CD4-positive, alpha-beta T cell treated with Interferon alpha-2 for 1 hour (primary cell): ENCODE data around the gene CFLAR.
"Not testable (repeated sequence)": the region's sequence is repeated elsewhere in the genome, so short reads cannot be mapped to it uniquely, and the experiment has no call there.

ENCODE experiments used
- DNase-seq, 2 donors: peaks; one replicate each; pipeline ENCODE4 v3.0.0-alpha.2; 2020 to 2022

Gene CFLAR

DNA sequence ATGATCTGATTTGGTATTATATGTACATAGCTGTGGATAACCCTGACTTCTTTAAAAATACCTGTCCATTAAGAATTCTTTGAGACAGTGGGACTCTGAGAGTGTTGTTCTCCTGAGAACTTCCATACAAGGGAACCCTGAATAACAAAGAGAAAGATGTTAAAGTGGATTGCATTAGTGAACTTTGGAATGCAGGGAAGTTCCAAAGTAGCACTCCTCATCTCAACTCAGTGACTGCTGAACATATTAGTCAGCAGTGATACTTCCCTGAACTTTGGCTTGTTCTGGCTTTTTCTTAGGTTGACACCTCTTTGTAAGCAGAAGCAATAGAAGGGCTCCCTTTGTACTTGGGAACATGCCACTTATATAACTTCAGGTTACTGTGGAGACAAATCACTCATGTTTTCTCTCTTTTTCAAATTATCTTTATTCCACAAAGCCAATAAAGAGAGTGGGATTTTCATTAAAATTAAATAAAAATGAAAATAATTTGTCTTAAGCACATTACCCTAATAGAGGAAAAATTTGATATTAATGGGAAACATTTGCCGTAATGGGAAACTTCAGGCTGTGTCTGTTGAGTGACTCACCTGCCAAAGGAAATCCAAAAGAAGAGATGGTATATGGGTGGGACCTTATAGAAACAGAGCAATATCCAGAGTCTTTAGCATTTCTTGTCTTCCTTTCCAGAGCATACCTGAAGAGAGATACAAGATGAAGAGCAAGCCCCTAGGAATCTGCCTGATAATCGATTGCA is 33.3 kb downstream of the CFLAR start:
- no peak for DNase-seq

- DNase-seq, result not testable (repeated sequence)
Observed at GRCh38 chr2:201149821-201150165, 33.8 kb downstream of the CFLAR start.

DNA sequence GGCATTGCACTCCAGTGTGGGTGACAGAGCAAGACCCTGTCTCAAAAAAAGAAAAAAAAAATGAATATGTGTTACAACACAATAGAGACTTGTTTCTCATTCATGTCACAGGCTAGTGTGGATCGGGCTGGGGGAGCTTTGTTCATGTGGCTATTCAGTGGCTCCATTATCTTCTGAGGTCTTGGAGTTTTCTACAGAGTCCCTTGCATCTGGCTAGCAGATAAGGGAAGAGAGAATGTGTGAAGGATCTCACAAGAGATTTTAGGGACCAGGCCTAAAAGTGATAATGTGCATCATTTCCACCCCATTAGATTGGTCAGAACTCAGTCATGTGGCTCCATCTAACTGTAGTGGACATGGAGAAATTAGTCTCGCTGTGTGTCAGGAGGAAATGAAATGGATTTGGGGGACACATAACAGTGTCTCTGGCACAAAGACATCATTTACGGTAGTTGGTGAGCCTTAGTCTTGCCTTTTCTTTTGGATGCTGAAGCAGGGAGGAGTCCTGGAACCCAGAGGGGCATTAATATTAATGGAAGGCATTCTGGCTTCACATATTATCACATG is 34.6 kb downstream of the CFLAR start:
- DNase-seq, result no peak

- peak in 1 of 2 donors; percentile 38 for DNase-seq
Observed at GRCh38 chr2:201151127-201151981, 35.4 kb downstream of the CFLAR start.

DNA sequence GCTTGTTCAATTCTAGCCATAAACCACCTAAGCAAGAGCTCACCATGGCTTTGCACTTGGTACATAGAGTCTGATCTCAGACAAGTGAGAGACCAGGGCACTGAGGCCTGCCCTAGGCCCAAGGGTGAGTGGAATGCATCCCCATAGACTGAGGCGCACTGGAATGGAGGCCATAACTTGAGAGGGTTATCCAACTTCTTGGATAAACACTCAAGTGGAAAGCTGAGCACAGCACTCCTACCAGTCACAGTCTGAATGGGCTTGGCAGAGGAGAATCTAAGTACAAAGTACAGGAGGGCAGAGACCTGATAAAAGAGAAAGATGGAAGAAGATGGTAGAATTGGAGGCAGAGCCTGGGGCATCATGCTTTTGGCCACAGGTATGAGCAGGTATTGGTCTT is 36.6 kb downstream of the CFLAR start:
- DNase-seq, result no peak

DNA sequence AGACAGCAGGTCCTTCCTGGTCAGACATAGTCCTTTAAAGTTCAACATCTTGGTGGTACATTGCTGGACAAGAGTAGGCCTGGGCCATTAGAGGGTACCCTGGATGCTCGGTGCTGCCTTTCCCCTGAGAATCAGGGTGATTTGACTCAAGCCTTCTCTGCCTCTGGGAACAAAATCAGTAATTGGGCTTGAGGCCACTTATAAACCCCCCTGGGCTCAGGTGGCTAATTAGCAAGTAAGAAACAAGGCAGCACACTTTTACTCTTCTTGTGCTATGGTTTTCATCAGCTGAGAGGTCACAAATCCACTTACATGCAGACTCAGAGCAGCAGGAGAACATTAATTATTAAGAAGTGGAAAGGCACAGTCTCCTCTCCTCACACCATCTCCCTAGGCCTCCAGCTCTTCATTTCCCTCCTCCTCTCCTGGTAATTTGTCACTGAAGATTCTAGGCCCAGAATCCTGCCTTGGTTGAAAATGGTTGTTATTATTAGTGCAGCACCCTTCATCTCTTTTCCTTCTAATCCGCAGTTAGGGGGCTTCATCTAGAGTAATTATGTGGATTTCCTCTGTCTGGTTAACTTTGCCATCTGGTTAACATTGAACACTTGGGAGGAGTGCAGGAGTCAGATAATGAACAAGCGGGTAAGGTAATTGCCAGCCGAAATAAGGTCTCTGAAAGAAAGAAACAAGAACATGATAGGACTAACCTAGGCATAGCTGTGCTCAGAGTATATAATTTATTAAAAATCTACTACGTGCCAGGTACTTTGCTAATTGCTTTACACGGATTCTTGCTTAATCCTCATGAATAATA is 37.2 kb downstream of the CFLAR start:
- DNase-seq, result no peak

GRCh38 chr2:201154615-201155399 is 38.8 kb downstream of the CFLAR start:
- no peak for DNase-seq

- no peak for DNase-seq
Observed at GRCh38 chr2:201156036-201156435, 40.1 kb downstream of the CFLAR start.

- no peak for DNase-seq
Observed at GRCh38 chr2:201156640-201157039, 40.7 kb downstream of the CFLAR start.

DNA sequence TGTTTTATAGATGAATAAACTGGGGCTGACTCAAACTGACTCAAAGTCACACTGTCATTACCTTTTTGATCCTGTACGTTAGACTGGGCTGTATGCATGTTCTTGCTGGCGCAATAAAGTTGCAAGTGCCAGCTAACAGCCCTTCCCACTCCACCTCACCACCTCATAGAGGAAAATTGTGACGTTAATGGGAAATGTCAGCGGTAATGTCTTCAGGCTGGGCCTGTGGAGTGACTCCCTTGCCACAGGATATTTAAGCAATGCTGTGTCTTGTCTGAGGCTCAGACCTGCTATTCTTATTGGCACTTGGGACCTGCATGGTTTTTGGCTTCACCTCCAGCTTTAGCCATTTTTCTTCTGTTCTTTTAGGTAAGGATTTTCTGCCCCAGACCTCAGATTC is 41.7 kb downstream of the CFLAR start:
- peak in 1 of 2 donors; percentile 20 for DNase-seq

DNA sequence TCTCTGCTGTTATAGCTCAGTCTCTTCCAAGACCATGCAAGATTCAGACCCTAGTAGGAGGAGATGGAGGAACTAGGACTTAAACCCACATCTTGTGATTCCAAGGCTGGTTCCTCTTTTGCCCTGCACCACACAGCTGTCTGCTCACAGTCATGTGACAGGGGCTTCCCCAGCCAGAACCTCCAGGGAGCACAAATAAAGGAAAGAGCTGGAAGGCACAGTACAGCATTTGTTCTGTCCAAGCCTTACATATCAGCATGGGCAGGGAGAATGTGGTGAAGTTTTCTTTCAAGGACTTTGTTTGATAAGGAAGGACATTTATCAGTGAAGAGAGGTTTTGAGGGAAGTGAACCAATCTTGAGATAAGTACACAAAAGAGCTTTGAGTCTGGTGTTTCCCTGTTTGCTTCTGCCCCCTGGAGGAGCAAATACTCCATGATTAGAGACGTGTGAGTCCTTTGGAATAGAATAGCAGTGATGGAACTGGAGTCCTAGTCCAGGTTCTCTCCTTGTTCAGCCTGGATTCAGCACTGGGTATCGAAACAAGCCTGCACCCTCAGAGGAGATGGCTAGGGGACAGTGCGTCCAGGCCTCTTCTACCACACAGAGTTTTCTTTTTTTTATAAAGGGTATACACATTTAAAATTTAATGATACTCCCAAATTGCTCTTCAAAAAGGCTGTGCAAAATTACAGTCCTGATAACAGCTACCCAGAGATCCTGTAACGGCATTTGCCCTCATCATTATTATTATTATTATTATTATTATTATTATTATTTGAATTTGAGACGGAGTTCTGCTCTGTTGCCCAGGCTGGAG is 42.4 kb downstream of the CFLAR start:
- DNase-seq, result peak; percentile 78

GRCh38 chr2:201164166-201164565 is 48.2 kb downstream of the CFLAR start:
- no peak for DNase-seq

- DNase-seq, result no peak
Observed at GRCh38 chr2:201167546-201167945, 51.6 kb downstream of the CFLAR start.

DNA sequence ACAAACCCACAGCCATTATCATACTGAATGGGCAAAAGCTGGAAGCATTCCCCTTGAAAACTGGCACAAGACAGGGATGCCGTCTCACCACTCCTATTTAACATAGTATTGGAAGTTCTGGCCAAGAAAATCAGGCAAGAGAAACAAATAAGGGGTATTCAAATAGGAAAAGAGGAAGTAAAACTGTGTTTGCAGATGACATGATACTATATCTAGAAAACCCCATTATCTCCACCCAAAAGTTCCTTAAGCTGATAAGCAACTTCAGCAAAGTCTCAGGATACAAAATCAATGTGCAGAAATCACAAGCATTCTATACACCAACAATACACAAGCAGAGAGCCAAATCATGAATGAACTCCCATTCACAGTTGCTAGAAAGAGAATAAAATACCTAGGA is 52.5 kb downstream of the CFLAR start:
- not testable (repeated sequence) for DNase-seq

- DNase-seq, result no peak
Observed at GRCh38 chr2:201171259-201171814, 55.4 kb downstream of the CFLAR start.

GRCh38 chr2:201172279-201172678 is 56.3 kb downstream of the CFLAR start:
- DNase-seq, result no peak

- no peak for DNase-seq
Observed at GRCh38 chr2:201174687-201175086, 58.7 kb downstream of the CFLAR start.

DNA sequence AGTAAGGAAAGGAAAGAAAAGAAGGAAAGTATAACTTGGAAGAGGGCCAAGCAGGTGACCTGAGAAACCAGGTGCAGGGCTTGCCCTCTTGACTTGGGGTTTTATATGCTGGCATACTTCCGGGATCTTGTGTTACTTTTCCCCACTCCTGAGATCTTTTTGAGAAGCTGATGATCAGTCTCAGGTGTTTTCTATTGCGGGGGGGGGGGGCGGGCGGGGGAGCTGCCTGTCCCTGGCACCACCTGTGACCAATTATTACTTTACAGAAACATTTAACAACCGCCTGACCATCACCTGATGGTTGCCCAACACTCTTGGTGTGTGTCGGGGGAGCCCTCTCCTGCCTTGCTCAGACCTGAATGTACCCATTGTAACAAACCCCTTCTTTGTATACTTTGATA is 60.1 kb downstream of the CFLAR start:
- no peak for DNase-seq

- DNase-seq, result no peak
Observed at GRCh38 chr2:201180010-201180409, 64.0 kb downstream of the CFLAR start.

DNA sequence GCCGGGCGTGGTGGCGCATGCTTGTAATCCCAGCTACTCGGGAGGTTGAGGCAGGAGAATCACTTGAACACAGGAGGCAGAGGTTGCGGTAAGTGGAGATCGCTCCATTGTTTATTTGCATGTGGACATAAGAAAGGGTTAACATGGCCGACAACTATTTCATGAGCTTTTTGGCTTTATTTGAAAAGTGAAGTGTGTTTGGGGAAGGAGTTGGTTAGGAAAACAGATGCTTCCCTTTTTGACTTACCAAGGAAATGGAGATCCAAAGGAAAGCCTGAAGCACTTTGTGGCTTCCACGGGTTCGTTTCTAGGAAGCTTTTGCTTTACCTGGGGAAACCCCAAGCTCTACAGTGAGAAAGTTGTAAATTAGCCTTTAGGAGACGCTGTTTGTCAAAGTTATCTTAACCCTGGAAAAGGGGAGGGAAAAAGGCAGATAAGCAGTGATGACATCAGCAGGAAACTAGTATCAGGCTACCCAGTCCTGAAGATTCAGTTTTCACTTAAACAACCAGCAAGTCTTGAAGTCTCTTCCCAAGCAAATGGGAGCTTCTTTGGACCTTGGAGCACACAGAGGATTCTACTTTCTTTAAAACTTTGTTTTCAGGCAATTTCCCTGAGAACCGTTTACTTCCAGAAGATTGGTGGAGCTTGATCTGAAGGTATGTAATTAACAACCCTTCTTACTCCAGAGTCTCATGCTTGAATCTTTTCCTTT is 66.8 kb downstream of the CFLAR start, which contains the start of gene CASP10:
Gene CASP10, plus strand, starts transcription at position 492 of the 715 bp plus-strand sequence. CDS start 2,637 bp downstream, outside the sequence.
- DNase-seq, result peak; percentile 62 to 87
